Measurements from ENCODE around the gene ADARB2.

ADARB2 gene

GRCh38 chr10:1498746-1499358, 238.5 kb downstream of the ADARB2 start:
- no peak for TF ChIP-seq CTCF (IDR thresholded peaks at IDR 0.05; ENCODE audit: low read depth, low read length)
- H3K4me3 ChIP-seq (ENCODE audit: low read depth, low read length), result no peak overlapping the region

GRCh38 chr10:1495915-1496517, 241.3 kb downstream of the ADARB2 start:
- H3K4me3 ChIP-seq (ENCODE audit: low read depth, low read length), result no peak overlapping the region
- TF ChIP-seq CTCF (IDR thresholded peaks at IDR 0.05; ENCODE audit: low read depth, low read length), result no peak

- no peak overlapping the region for H3K4me3 ChIP-seq (ENCODE audit: low read depth, low read length)
- no peak for TF ChIP-seq CTCF (IDR thresholded peaks at IDR 0.05; ENCODE audit: low read depth, low read length)
These were observed 244.7 kb downstream of the ADARB2 start for GRCh38 chr10:1492641-1493040.

- no peak overlapping the region for H3K4me3 ChIP-seq (ENCODE audit: low read depth, low read length)
- no peak for TF ChIP-seq CTCF (IDR thresholded peaks at IDR 0.05; ENCODE audit: low read depth, low read length)
These were observed 245.4 kb downstream of the ADARB2 start for GRCh38 chr10:1491901-1492300.

GRCh38 chr10:1489801-1490200, 247.5 kb downstream of the ADARB2 start:
- TF ChIP-seq CTCF (IDR thresholded peaks at IDR 0.05; ENCODE audit: low read depth, low read length), result no peak
- H3K4me3 ChIP-seq (ENCODE audit: low read depth, low read length), result no peak overlapping the region

- no peak for TF ChIP-seq CTCF (IDR thresholded peaks at IDR 0.05; ENCODE audit: low read depth, low read length)
- H3K4me3 ChIP-seq (ENCODE audit: low read depth, low read length), result no peak overlapping the region
These were observed 248.3 kb downstream of the ADARB2 start for GRCh38 chr10:1488970-1489548.
